ENCODE measurements around the gene IER5.

Gene IER5

GRCh38 chr1:181099152-181100014 lies 10.9 kb downstream of the IER5 start:
- DNase-seq (ENCODE audit: low spot score): no peak

GRCh38 chr1:181100015-181100905 lies 11.8 kb downstream of the IER5 start:
- no peak for DNase-seq (ENCODE audit: low spot score)

- no peak for DNase-seq (ENCODE audit: low spot score)
Measured at GRCh38 chr1:181100934-181101333, 12.4 kb downstream of the IER5 start.

GRCh38 chr1:181101581-181102226 lies 13.2 kb downstream of the IER5 start:
- no peak for DNase-seq (ENCODE audit: low spot score)

- no peak for DNase-seq (ENCODE audit: low spot score)
Measured at GRCh38 chr1:181102841-181103240, 14.3 kb downstream of the IER5 start.

GRCh38 chr1:181103399-181103798 lies 14.9 kb downstream of the IER5 start:
- no peak for DNase-seq (ENCODE audit: low spot score)

GRCh38 chr1:181104042-181104789 lies 15.7 kb downstream of the IER5 start:
- no peak for DNase-seq (ENCODE audit: low spot score)

- no peak for DNase-seq (ENCODE audit: low spot score)
Measured at GRCh38 chr1:181104790-181105133, 16.3 kb downstream of the IER5 start.

GRCh38 chr1:181105134-181106021 lies 16.9 kb downstream of the IER5 start:
- peak; percentile 87 for DNase-seq (ENCODE audit: low spot score)

- no peak for DNase-seq (ENCODE audit: low spot score)
Measured at GRCh38 chr1:181106022-181106312, 17.5 kb downstream of the IER5 start.

- no peak for DNase-seq (ENCODE audit: low spot score)
Measured at GRCh38 chr1:181106479-181106878, 18.0 kb downstream of the IER5 start.

- DNase-seq (ENCODE audit: low spot score): no peak
Measured at GRCh38 chr1:181107711-181108110, 19.2 kb downstream of the IER5 start.

- no peak for DNase-seq (ENCODE audit: low spot score)
Measured at GRCh38 chr1:181108304-181108867, 19.9 kb downstream of the IER5 start.

- no peak for DNase-seq (ENCODE audit: low spot score)
Measured at GRCh38 chr1:181110013-181110412, 21.5 kb downstream of the IER5 start.

- DNase-seq (ENCODE audit: low spot score): no peak
Measured at GRCh38 chr1:181111559-181111958, 23.1 kb downstream of the IER5 start.

- DNase-seq (ENCODE audit: low spot score): no peak
Measured at GRCh38 chr1:181112071-181112929, 23.8 kb downstream of the IER5 start.

- no peak for DNase-seq (ENCODE audit: low spot score)
Measured at GRCh38 chr1:181113059-181113641, 24.6 kb downstream of the IER5 start.

GRCh38 chr1:181114574-181115367 lies 26.3 kb downstream of the IER5 start:
- DNase-seq (ENCODE audit: low spot score): no peak

GRCh38 chr1:181115368-181115684 lies 26.8 kb downstream of the IER5 start:
- DNase-seq (ENCODE audit: low spot score): no peak
